Daoy (cell line): ENCODE measurements around the gene AGGF1. TPM values are rescaled to one million over a fixed set of nuclear protein-coding genes. Genes with fewer than 3 reads are reported as not detected.
"Not testable (repeated sequence)": the region's sequence is repeated elsewhere in the genome, so short reads cannot be mapped to it uniquely, and the experiment has no call there.

Source experiments
- DNase-seq: peaks from one replicate; pipeline ENCODE4 v3.0.0-alpha.2; 2015; ENCODE audit warnings: low read depth
- total RNA-seq: library from RNA; depleted of rRNA; stranded (reverse); fragments of >200 nt; shearing (Covaris generic); gene quantifications from 2 replicates; pipeline ENCODE4 v1.2.3, GENCODE V29; 2014

AGGF1 gene
- total RNA-seq, 1 experiment from 2014 or later = 27.8 TPM

GRCh38 chr5:77022511-77023417 lies 7.4 kb upstream of the AGGF1 start:
- DNase-seq = no peak

GRCh38 chr5:77024490-77024889 lies 5.7 kb upstream of the AGGF1 start:
- no peak for DNase-seq

GRCh38 chr5:77028631-77029375 lies 1.4 kb upstream of the AGGF1 start:
- DNase-seq = no peak

GRCh38 chr5:77029376-77029885 lies 773 bp upstream of the AGGF1 start:
- no peak for DNase-seq

GRCh38 chr5:77031891-77032290 lies 1.7 kb downstream of the AGGF1 start:
- no peak for DNase-seq

- no peak for DNase-seq
Observed at GRCh38 chr5:77032635-77033034, 2.4 kb downstream of the AGGF1 start.

GRCh38 chr5:77033338-77033737 lies 3.1 kb downstream of the AGGF1 start:
- DNase-seq = no peak

- DNase-seq = no peak
Observed at GRCh38 chr5:77035950-77036349, 5.7 kb downstream of the AGGF1 start.

GRCh38 chr5:77046416-77047073 lies 16.3 kb downstream of the AGGF1 start:
- no peak for DNase-seq

- no peak for DNase-seq
Observed at GRCh38 chr5:77064040-77064439, 33.8 kb downstream of the AGGF1 start.

GRCh38 chr5:77065256-77065655 lies 35.1 kb downstream of the AGGF1 start:
- no peak for DNase-seq

- DNase-seq = no peak
Observed at GRCh38 chr5:77066184-77066583, 36.0 kb downstream of the AGGF1 start.

- no peak for DNase-seq
Observed at GRCh38 chr5:77066823-77067442, 36.7 kb downstream of the AGGF1 start.

- no peak for DNase-seq
Observed at GRCh38 chr5:77073667-77074066, 43.5 kb downstream of the AGGF1 start.

GRCh38 chr5:77074745-77075144 lies 44.5 kb downstream of the AGGF1 start:
- DNase-seq = no peak

GRCh38 chr5:77076961-77077828 lies 47.0 kb downstream of the AGGF1 start:
- DNase-seq = peak; percentile 82

- DNase-seq = no peak
Observed at GRCh38 chr5:77077829-77078176, 47.6 kb downstream of the AGGF1 start.

GRCh38 chr5:77080479-77080878 lies 50.3 kb downstream of the AGGF1 start:
- DNase-seq = not testable (repeated sequence)

- DNase-seq = no peak
Observed at GRCh38 chr5:77080905-77081304, 50.7 kb downstream of the AGGF1 start.

- no peak for DNase-seq
Observed at GRCh38 chr5:77082280-77082679, 52.1 kb downstream of the AGGF1 start.

- DNase-seq = no peak
Observed at GRCh38 chr5:77083088-77083487, 52.9 kb downstream of the AGGF1 start.
